IMR-90 (cell line): ENCODE results near the gene ELOB. TPM values are rescaled to one million over a fixed set of nuclear protein-coding genes. Genes with fewer than 3 reads are reported as not detected.

Experiments
- ATAC-seq: fragments of 200-7000 bp; cut with Tn5 transposase; 2 replicates; pipeline ENCODE4 v1.9.1; 2020; ENCODE audit warnings: low read depth, mild to moderate bottlenecking, moderate library complexity
- BruUV-seq: library from RNA; stranded (reverse); fragments of 400-500 nt; replicated peaks from 2 replicates; lab custom pipeline; 2021; lab: Mats Ljungman, UMichigan
- CTCF ChIA-PET: fragments of 300-600 bp; formaldehyde crosslinking; extraction: SDS; loops from one replicate; lab custom pipeline; 2021; ENCODE audit warnings: antibody characterized with exemption; lab: Yijun Ruan, JAX
- POLR2A ChIA-PET: fragments of 300-600 bp; sonication (Branson Sonifier 250); formaldehyde crosslinking; loops from one replicate; lab custom pipeline; 2022; ENCODE audit warnings: antibody characterized with exemption; ENCODE audit not compliant: unreplicated experiment; lab: Charles Lee
- DNase-seq: peaks from one replicate; pipeline ENCODE4 v3.0.0; 2013
- H2AFZ ChIP-seq: replicated peaks from 2 replicates; pipeline ENCODE3; 2013; ENCODE audit warnings: low read length, mild to moderate bottlenecking; ENCODE audit not compliant: poor library complexity
- H2AK5ac ChIP-seq: 2 replicates; pipeline ENCODE4 v1.6.1; 2013; ENCODE audit warnings: low read depth, low read length, inconsistent platforms
- H2AK9ac ChIP-seq: replicated peaks from 2 replicates; pipeline ENCODE3; 2013; ENCODE audit warnings: mild to moderate bottlenecking, low read depth, low read length, moderate library complexity; ENCODE audit not compliant: poor library complexity
- H2BK120ac ChIP-seq: 2 replicates; pipeline ENCODE4 v1.6.1; 2013; ENCODE audit warnings: low read depth, low read length, inconsistent platforms
- H2BK15ac ChIP-seq: 3 replicates; pipeline ENCODE4 v1.6.1; 2013; ENCODE audit warnings: low read depth, low read length, inconsistent platforms
- H2BK20ac ChIP-seq: 2 replicates; pipeline ENCODE4 v1.6.1; 2013; ENCODE audit warnings: low read depth, mild to moderate bottlenecking, inconsistent platforms, low read length, moderate library complexity
- H2BK5ac ChIP-seq: 2 replicates; pipeline ENCODE4 v1.6.1; 2013; ENCODE audit warnings: mild to moderate bottlenecking, low read depth, low read length, inconsistent platforms; ENCODE audit not compliant: poor library complexity, severe bottlenecking
- H3K14ac ChIP-seq: replicated peaks from 2 replicates; pipeline ENCODE4 v1.6.1; 2013; ENCODE audit warnings: low read depth, low read length, inconsistent platforms
- H3K18ac ChIP-seq: 2 replicates; pipeline ENCODE4 v1.6.1; 2013; ENCODE audit warnings: low read depth, low read length, control low read depth
- H3K23ac ChIP-seq: 2 replicates; pipeline ENCODE4 v1.6.1; 2013; ENCODE audit warnings: low read depth, low read length, inconsistent platforms
- H3K27ac ChIP-seq: 2 replicates; pipeline ENCODE4 v1.5.1; 2013; ENCODE audit warnings: mild to moderate bottlenecking, control low read depth, low read length; ENCODE audit not compliant: insufficient read depth
- H3K27me3 ChIP-seq: 2 replicates; pipeline ENCODE4 v1.6.1; 2013; ENCODE audit warnings: low read length; ENCODE audit not compliant: control insufficient read depth, insufficient read depth
- H3K36me3 ChIP-seq: 2 replicates; pipeline ENCODE4 v1.6.1; 2013; ENCODE audit warnings: low read length, mixed read lengths; ENCODE audit not compliant: control insufficient read depth, insufficient read depth
- H3K4ac ChIP-seq: 2 replicates; pipeline ENCODE4 v1.6.1; 2013; ENCODE audit warnings: low read depth, low read length, inconsistent platforms
- H3K4me1 ChIP-seq: 2 replicates; pipeline ENCODE4 v1.6.1; 2013; ENCODE audit warnings: low read length, mixed read lengths; ENCODE audit not compliant: control insufficient read depth, insufficient read depth
- H3K4me2 ChIP-seq: 2 replicates; pipeline ENCODE4 v1.6.1; 2013; ENCODE audit warnings: low read depth, mild to moderate bottlenecking, control low read depth, low read length, moderate library complexity
- H3K4me3 ChIP-seq: 2 replicates; pipeline ENCODE4 v1.5.1; 2013; ENCODE audit warnings: low read depth, mild to moderate bottlenecking, control low read depth, low read length, moderate library complexity; ENCODE audit not compliant: insufficient read depth
- H3K56ac ChIP-seq: 2 replicates; pipeline ENCODE4 v1.6.1; 2013; ENCODE audit warnings: low read length, inconsistent platforms; ENCODE audit not compliant: insufficient read depth; ENCODE audit errors: extremely low read depth
- H3K79me1 ChIP-seq, 2 experiments: 2 replicates each; pipeline ENCODE4 v1.6.1; 2013; ENCODE audit warnings: low read length in 2 of 2, inconsistent platforms in 1 of 2, low read depth in 1 of 2
- H3K9ac ChIP-seq: 2 replicates; pipeline ENCODE4 v1.6.1; 2013; ENCODE audit warnings: low read depth, low read length, control low read depth
- H3K9me1 ChIP-seq: 2 replicates; pipeline ENCODE4 v1.6.1; 2013; ENCODE audit warnings: low read length, inconsistent platforms; ENCODE audit not compliant: insufficient read depth
- H3K9me3 ChIP-seq: 2 replicates; pipeline ENCODE4 v1.6.1; 2013; ENCODE audit warnings: low read length; ENCODE audit not compliant: control insufficient read depth, insufficient read depth
- H4K20me1 ChIP-seq: 2 replicates; pipeline ENCODE4 v1.6.1; 2013; ENCODE audit warnings: low read length, inconsistent platforms; ENCODE audit not compliant: insufficient read depth
- H4K5ac ChIP-seq: 2 replicates; pipeline ENCODE4 v1.6.1; 2013; ENCODE audit warnings: mild to moderate bottlenecking, low read depth, low read length, control low read depth
- H4K8ac ChIP-seq, 2 experiments: 2 replicates each; pipeline ENCODE4 v1.6.1; 2013; ENCODE audit warnings: low read depth in 2 of 2, low read length in 2 of 2, control low read depth in 1 of 2, inconsistent platforms in 1 of 2
- H4K91ac ChIP-seq: 2 replicates; pipeline ENCODE4 v1.6.1; 2013; ENCODE audit warnings: low read depth, low read length, inconsistent platforms; ENCODE audit not compliant: insufficient read depth
- BHLHE40 ChIP-seq: fragments of 150-350 bp; IDR thresholded peaks from 2 replicates; pipeline ENCODE4 v1.6.1; 2016; ENCODE audit warnings: mild to moderate bottlenecking, low read depth, low read length
- CEBPB ChIP-seq: IDR thresholded peaks from 2 replicates; pipeline ENCODE4 v1.6.1; 2012; ENCODE audit warnings: low read depth, low read length, improper control_type of control experiment
- CHD1 ChIP-seq: IDR thresholded peaks from 2 replicates; pipeline ENCODE4 v1.6.1; 2012; ENCODE audit warnings: low read depth, low read length, improper control_type of control experiment
- FOS ChIP-seq: fragments of 150-350 bp; IDR thresholded peaks from 2 replicates; pipeline ENCODE4 v1.6.1; 2016; ENCODE audit warnings: low read depth, low read length
- MAFK ChIP-seq: IDR thresholded peaks from 2 replicates; pipeline ENCODE4 v1.6.1; 2012; ENCODE audit warnings: low read depth, low read length, improper control_type of control experiment
- MAZ ChIP-seq: IDR thresholded peaks from 2 replicates; pipeline ENCODE4 v1.6.1; 2012; ENCODE audit warnings: low read depth, mild to moderate bottlenecking, low read length, improper control_type of control experiment, moderate library complexity, borderline replicate concordance
- MXI1 ChIP-seq: IDR thresholded peaks from 2 replicates; pipeline ENCODE4 v1.6.1; 2012; ENCODE audit warnings: low read depth, mild to moderate bottlenecking, low read length, moderate library complexity, borderline replicate concordance
- NFE2L2 ChIP-seq: fragments of 150-350 bp; IDR thresholded peaks from 2 replicates; pipeline ENCODE4 v1.6.1; 2016; ENCODE audit warnings: low read depth, mild to moderate bottlenecking, low read length
- POLR2A ChIP-seq: IDR thresholded peaks from 2 replicates; pipeline ENCODE4 v1.6.1; 2012; ENCODE audit warnings: mild to moderate bottlenecking, low read depth, low read length
- RAD21 ChIP-seq: IDR thresholded peaks from 2 replicates; pipeline ENCODE4 v1.6.1; 2012; ENCODE audit warnings: low read length, improper control_type of control experiment
- RCOR1 ChIP-seq: IDR thresholded peaks from 2 replicates; pipeline ENCODE4 v1.6.1; 2012; ENCODE audit warnings: mild to moderate bottlenecking, low read length, improper control_type of control experiment; ENCODE audit not compliant: insufficient replicate concordance
- RFX5 ChIP-seq: IDR thresholded peaks from 2 replicates; pipeline ENCODE4 v1.8.0; 2012; ENCODE audit warnings: low read depth, mild to moderate bottlenecking, low read length, moderate library complexity
- SMC3 ChIP-seq: fragments of 150-350 bp; IDR thresholded peaks from 2 replicates; pipeline ENCODE4 v1.6.1; 2016; ENCODE audit warnings: low read depth, mild to moderate bottlenecking, antibody characterized with exemption, low read length, moderate library complexity
- WGBS, 2 experiments: methylation state at CpG; one replicate each; pipeline versions ENCODE4 v1.1.5 to v1.1.7; 2013; ENCODE audit warnings: missing lambda C conversion rate in 2 of 2; ENCODE audit not compliant: insufficient read length in 1 of 2; ENCODE audit errors: extremely low coverage in 2 of 2; 5-methylcytosine and 5-hydroxymethylcytosine counted together
- dilution Hi-C: fragments of 300-500 bp; cut with HindIII; formaldehyde crosslinking; loops from one replicate; pipeline ENCODE4 v1.14.3; 2018; ENCODE audit warnings: low sequenced_read_pairs; ENCODE audit not compliant: unreplicated experiment
- in situ Hi-C: fragments of 300-500 bp; cut with MboI; formaldehyde crosslinking; loops from 3 replicates; pipeline ENCODE4 v1.14.3; 2019; ENCODE audit warnings: low sequenced_read_pairs, inconsistent platforms, mixed read lengths
- intact Hi-C: fragments of 100-400 bp; cut with micrococcal nuclease; formaldehyde crosslinking; loops from 2 replicates; pipeline ENCODE4 v1.10.0; 2022
- polyA plus RNA-seq, 3 experiments: library from polyadenylated mRNA; depleted of rRNA; stranded (reverse); fragments of >200 nt; gene quantifications; 2 replicates each; pipeline ENCODE4 v1.2.3, GENCODE V29; 2012; ENCODE audit warnings: low replicate concordance in 1 of 3
- total RNA-seq: library from RNA; depleted of rRNA; stranded (reverse); fragments of >200 nt; gene quantifications from 2 replicates; pipeline ENCODE4 v1.2.3, GENCODE V29; 2012
- TF ChIP-seq, protein P1 (sequence below): conservative IDR thresholded peaks from 2 replicates; pipeline ENCODE4 v1.5.1; 2012; ENCODE audit warnings: mild to moderate bottlenecking, low read depth, low read length, improper control_type of control experiment
- TF ChIP-seq, protein P2 (sequence below): fragments of 150-350 bp; IDR thresholded peaks from 2 replicates; pipeline ENCODE4 v1.6.1; 2017; ENCODE audit warnings: mild to moderate bottlenecking, antibody characterized with exemption, low read length, low read depth
- TF ChIP-seq, protein P3 (sequence below): fragments of 150-350 bp; IDR thresholded peaks from 2 replicates; pipeline ENCODE4 v1.6.1; 2016; ENCODE audit warnings: low read depth, mild to moderate bottlenecking, low read length, moderate library complexity, borderline replicate concordance

ELOB gene
- total and polyA plus RNA-seq, 2 of the 4 experiments (the other 2 are of a cell fraction): 442 to 5,859 TPM

DNA sequence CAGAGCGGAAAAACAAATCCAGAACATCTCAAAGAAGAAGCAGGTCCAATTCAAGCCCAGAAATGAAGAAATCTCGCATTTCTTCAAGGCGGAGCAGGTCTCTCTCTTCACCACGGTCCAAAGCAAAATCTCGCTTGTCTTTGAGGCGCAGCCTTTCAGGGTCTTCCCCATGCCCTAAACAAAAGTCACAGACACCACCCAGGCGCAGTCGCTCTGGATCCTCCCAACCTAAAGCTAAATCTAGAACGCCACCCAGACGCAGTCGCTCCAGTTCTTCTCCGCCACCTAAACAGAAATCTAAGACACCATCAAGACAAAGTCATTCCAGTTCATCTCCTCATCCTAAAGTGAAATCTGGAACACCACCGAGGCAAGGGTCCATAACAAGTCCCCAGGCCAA is 14.4 kb downstream of the ELOB start:
- no peak for TF ChIP-seq FOS
- no peak for TF ChIP-seq BHLHE40
- TF ChIP-seq RAD21: no peak
- no peak for TF ChIP-seq MXI1
- no peak for TF ChIP-seq POLR2A
- TF ChIP-seq, protein P1, sequence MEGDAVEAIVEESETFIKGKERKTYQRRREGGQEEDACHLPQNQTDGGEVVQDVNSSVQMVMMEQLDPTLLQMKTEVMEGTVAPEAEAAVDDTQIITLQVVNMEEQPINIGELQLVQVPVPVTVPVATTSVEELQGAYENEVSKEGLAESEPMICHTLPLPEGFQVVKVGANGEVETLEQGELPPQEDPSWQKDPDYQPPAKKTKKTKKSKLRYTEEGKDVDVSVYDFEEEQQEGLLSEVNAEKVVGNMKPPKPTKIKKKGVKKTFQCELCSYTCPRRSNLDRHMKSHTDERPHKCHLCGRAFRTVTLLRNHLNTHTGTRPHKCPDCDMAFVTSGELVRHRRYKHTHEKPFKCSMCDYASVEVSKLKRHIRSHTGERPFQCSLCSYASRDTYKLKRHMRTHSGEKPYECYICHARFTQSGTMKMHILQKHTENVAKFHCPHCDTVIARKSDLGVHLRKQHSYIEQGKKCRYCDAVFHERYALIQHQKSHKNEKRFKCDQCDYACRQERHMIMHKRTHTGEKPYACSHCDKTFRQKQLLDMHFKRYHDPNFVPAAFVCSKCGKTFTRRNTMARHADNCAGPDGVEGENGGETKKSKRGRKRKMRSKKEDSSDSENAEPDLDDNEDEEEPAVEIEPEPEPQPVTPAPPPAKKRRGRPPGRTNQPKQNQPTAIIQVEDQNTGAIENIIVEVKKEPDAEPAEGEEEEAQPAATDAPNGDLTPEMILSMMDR: no peak
- no peak for TF ChIP-seq SMC3
- no peak for TF ChIP-seq NFE2L2
- TF ChIP-seq MAZ: no peak
- TF ChIP-seq, protein P2, sequence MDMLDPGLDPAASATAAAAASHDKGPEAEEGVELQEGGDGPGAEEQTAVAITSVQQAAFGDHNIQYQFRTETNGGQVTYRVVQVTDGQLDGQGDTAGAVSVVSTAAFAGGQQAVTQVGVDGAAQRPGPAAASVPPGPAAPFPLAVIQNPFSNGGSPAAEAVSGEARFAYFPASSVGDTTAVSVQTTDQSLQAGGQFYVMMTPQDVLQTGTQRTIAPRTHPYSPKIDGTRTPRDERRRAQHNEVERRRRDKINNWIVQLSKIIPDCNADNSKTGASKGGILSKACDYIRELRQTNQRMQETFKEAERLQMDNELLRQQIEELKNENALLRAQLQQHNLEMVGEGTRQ: no peak
- no peak for TF ChIP-seq CEBPB
- no peak for TF ChIP-seq MAFK
- TF ChIP-seq CHD1: no peak
- no peak for TF ChIP-seq RFX5
- TF ChIP-seq, protein P3, sequence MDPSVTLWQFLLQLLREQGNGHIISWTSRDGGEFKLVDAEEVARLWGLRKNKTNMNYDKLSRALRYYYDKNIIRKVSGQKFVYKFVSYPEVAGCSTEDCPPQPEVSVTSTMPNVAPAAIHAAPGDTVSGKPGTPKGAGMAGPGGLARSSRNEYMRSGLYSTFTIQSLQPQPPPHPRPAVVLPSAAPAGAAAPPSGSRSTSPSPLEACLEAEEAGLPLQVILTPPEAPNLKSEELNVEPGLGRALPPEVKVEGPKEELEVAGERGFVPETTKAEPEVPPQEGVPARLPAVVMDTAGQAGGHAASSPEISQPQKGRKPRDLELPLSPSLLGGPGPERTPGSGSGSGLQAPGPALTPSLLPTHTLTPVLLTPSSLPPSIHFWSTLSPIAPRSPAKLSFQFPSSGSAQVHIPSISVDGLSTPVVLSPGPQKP: no peak
- no peak for TF ChIP-seq RCOR1
- 96% methylated on average over 12 of the region's 13 CpGs; no CpG with 5 or more reads in 1 of the 2 experiments for WGBS, 2 experiments

More for the DNA sequence above, 14.4 kb downstream of the ELOB start:
- dilution Hi-C loops (no loop called here), in situ Hi-C loops (no loop called here), intact Hi-C loops (no loop called here)
- Histone ChIP-seq H3K9ac (no peak overlapping the region), H4K5ac (no peak overlapping the region), H3K14ac (no peak overlapping the region), H3K36me3 (peaks cover 90% of the 10 kb centered on the region), H2BK15ac (no peak overlapping the region), H2AK5ac (no peak overlapping the region), H3K4ac (no peak overlapping the region), H4K8ac (no peak overlapping the region), H3K27me3 (no peaks in the 10 kb centered on the region), H3K9me3 (no peaks in the 10 kb centered on the region; the same call in 1 of the 2 replicates), H2BK5ac (no peak overlapping the region), H3K79me1 (peaks cover 57 to 91% of the 10 kb centered on the region in 2 experiments), H3K4me2 (no peak overlapping the region), H4K91ac (no peak overlapping the region), H3K23ac (no peak overlapping the region), H2AK9ac (no peak overlapping the region), H3K18ac (no peak overlapping the region), H3K9me1 (no peaks in the 10 kb centered on the region; the same call in 1 of the 2 replicates), H2BK120ac (no peak overlapping the region), H4K20me1 (peaks cover 81% of the 10 kb centered on the region), H3K4me1 (no peaks in the 10 kb centered on the region), H2AFZ (no peak overlapping the region), H2BK20ac (no peak overlapping the region), H3K4me3 (no peak overlapping the region), H3K27ac (no peak overlapping the region), H3K56ac (no peak overlapping the region)
- ATAC-seq (no peak), DNase-seq (no peak)
- CTCF ChIA-PET: no interaction called here
- POLR2A ChIA-PET: interaction anchor here (0.7 kb wide), 1 partner anchor 10 kb away, joined by 3 read pairs; the partner anchor contains the start of gene SRRM2
- no TSS peak for BruUV-seq
